22Rv1 (cell line): Measurements from ENCODE around the gene CYBRD1.

ENCODE experiments used
- ZFX ChIP-seq: fragments of 450-650 bp; IDR thresholded peaks from 2 replicates; pipeline ENCODE4 v1.6.1; 2017; ENCODE audit warnings: antibody characterized with exemption, borderline replicate concordance
- TF ChIP-seq, protein P1 (sequence below): fragments of 450-650 bp; IDR thresholded peaks from 2 replicates; pipeline ENCODE4 v1.5.1; 2017; ENCODE audit warnings: mild to moderate bottlenecking

- TF ChIP-seq, protein P1, sequence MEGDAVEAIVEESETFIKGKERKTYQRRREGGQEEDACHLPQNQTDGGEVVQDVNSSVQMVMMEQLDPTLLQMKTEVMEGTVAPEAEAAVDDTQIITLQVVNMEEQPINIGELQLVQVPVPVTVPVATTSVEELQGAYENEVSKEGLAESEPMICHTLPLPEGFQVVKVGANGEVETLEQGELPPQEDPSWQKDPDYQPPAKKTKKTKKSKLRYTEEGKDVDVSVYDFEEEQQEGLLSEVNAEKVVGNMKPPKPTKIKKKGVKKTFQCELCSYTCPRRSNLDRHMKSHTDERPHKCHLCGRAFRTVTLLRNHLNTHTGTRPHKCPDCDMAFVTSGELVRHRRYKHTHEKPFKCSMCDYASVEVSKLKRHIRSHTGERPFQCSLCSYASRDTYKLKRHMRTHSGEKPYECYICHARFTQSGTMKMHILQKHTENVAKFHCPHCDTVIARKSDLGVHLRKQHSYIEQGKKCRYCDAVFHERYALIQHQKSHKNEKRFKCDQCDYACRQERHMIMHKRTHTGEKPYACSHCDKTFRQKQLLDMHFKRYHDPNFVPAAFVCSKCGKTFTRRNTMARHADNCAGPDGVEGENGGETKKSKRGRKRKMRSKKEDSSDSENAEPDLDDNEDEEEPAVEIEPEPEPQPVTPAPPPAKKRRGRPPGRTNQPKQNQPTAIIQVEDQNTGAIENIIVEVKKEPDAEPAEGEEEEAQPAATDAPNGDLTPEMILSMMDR = no peak
- TF ChIP-seq ZFX = no peak
Measured at GRCh38 chr2:171524018-171524401, 1.7 kb downstream of the CYBRD1 start.
